ENCODE results near the gene BOD1. TPM values are rescaled to one million over a fixed set of nuclear protein-coding genes. Genes with fewer than 3 reads are reported as not detected.

Gene BOD1
- total and polyA plus RNA-seq, 4 donors, result 15.1 to 16.0 (median 15.6) TPM

- Histone ChIP-seq H3K36me3 (ENCODE audit: control insufficient read depth in 4 of 4, insufficient read depth in 3 of 4, low read depth in 1 of 4, low read length in 3 of 4) (no peaks in the 10 kb centered on the region), H3K4me3 (ENCODE audit: low read depth in 1 of 3, low read length in 3 of 3) (no peak overlapping the region), H3K27ac (ENCODE audit: low read depth in 1 of 2, low read length in 2 of 2) (no peak overlapping the region), H3K4me1 (ENCODE audit: control insufficient read depth in 4 of 4, insufficient read depth in 4 of 4, low read length in 3 of 4) (no peaks in the 10 kb centered on the region), H3K27me3 (ENCODE audit: control insufficient read depth in 4 of 4, insufficient read depth in 4 of 4, low read length in 3 of 4) (no peaks in the 10 kb centered on the region), H3K9ac (ENCODE audit: low read depth in 1 of 2, low read length in 2 of 2) (no peak overlapping the region), H3K9me3 (ENCODE audit: control insufficient read depth in 4 of 4, low read length in 3 of 4) (peaks cover 4 to 6% (median 5%) of the 10 kb centered on the region in 4 donors)
- DNase-seq (ENCODE audit: low spot score), result no peak
- WGBS, result 74% methylated on average over 8 of the region's 8 CpGs
- TF ChIP-seq EGR1 (IDR thresholded peaks at IDR 0.05; ENCODE audit: low read depth in 2 of 2) (no peak), HNF4A (conservative IDR thresholded peaks at IDR 0.05) (no peak), FOXA1 (IDR thresholded peaks at IDR 0.05) (no peak), ATF3 (IDR thresholded peaks at IDR 0.05) (no peak), SP1 (IDR thresholded peaks at IDR 0.05) (no peak), RAD21 (IDR thresholded peaks at IDR 0.05) (no peak), YY1 (IDR thresholded peaks at IDR 0.05) (no peak), GABPA (IDR thresholded peaks at IDR 0.05 in 1 of 2, conservative IDR thresholded peaks at IDR 0.05 in 1 of 2) (no peak), HNF4G (IDR thresholded peaks at IDR 0.05) (no peak), RXRA (IDR thresholded peaks at IDR 0.05) (no peak), TAF1 (conservative IDR thresholded peaks at IDR 0.05) (no peak)
- TF ChIP-seq, protein P1, sequence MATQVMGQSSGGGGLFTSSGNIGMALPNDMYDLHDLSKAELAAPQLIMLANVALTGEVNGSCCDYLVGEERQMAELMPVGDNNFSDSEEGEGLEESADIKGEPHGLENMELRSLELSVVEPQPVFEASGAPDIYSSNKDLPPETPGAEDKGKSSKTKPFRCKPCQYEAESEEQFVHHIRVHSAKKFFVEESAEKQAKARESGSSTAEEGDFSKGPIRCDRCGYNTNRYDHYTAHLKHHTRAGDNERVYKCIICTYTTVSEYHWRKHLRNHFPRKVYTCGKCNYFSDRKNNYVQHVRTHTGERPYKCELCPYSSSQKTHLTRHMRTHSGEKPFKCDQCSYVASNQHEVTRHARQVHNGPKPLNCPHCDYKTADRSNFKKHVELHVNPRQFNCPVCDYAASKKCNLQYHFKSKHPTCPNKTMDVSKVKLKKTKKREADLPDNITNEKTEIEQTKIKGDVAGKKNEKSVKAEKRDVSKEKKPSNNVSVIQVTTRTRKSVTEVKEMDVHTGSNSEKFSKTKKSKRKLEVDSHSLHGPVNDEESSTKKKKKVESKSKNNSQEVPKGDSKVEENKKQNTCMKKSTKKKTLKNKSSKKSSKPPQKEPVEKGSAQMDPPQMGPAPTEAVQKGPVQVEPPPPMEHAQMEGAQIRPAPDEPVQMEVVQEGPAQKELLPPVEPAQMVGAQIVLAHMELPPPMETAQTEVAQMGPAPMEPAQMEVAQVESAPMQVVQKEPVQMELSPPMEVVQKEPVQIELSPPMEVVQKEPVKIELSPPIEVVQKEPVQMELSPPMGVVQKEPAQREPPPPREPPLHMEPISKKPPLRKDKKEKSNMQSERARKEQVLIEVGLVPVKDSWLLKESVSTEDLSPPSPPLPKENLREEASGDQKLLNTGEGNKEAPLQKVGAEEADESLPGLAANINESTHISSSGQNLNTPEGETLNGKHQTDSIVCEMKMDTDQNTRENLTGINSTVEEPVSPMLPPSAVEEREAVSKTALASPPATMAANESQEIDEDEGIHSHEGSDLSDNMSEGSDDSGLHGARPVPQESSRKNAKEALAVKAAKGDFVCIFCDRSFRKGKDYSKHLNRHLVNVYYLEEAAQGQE (IDR thresholded peaks at IDR 0.05), result no peak
- TF ChIP-seq, protein P2, sequence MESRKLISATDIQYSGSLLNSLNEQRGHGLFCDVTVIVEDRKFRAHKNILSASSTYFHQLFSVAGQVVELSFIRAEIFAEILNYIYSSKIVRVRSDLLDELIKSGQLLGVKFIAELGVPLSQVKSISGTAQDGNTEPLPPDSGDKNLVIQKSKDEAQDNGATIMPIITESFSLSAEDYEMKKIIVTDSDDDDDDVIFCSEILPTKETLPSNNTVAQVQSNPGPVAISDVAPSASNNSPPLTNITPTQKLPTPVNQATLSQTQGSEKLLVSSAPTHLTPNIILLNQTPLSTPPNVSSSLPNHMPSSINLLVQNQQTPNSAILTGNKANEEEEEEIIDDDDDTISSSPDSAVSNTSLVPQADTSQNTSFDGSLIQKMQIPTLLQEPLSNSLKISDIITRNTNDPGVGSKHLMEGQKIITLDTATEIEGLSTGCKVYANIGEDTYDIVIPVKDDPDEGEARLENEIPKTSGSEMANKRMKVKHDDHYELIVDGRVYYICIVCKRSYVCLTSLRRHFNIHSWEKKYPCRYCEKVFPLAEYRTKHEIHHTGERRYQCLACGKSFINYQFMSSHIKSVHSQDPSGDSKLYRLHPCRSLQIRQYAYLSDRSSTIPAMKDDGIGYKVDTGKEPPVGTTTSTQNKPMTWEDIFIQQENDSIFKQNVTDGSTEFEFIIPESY (IDR thresholded peaks at IDR 0.05), result no peak
- TF ChIP-seq, protein P3, sequence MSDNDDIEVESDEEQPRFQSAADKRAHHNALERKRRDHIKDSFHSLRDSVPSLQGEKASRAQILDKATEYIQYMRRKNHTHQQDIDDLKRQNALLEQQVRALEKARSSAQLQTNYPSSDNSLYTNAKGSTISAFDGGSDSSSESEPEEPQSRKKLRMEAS (IDR thresholded peaks at IDR 0.05), result no peak
- TF ChIP-seq, protein P4, sequence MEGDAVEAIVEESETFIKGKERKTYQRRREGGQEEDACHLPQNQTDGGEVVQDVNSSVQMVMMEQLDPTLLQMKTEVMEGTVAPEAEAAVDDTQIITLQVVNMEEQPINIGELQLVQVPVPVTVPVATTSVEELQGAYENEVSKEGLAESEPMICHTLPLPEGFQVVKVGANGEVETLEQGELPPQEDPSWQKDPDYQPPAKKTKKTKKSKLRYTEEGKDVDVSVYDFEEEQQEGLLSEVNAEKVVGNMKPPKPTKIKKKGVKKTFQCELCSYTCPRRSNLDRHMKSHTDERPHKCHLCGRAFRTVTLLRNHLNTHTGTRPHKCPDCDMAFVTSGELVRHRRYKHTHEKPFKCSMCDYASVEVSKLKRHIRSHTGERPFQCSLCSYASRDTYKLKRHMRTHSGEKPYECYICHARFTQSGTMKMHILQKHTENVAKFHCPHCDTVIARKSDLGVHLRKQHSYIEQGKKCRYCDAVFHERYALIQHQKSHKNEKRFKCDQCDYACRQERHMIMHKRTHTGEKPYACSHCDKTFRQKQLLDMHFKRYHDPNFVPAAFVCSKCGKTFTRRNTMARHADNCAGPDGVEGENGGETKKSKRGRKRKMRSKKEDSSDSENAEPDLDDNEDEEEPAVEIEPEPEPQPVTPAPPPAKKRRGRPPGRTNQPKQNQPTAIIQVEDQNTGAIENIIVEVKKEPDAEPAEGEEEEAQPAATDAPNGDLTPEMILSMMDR (IDR thresholded peaks at IDR 0.05; ENCODE audit: low read depth, low read length, missing input control), result no peak
These were observed 41.5 kb downstream of the BOD1 start for GRCh38 chr5:173574983-173575382.

All from liver (tissue), 9 donors.